NOMO-1 (cell line): Measurements from ENCODE around the gene MARCHF9.

Source experiments
- DNase-seq, 2 experiments: peaks; one replicate each; lab custom pipeline; 2025; ENCODE audit not compliant: unreplicated experiment in 2 of 2; lab: John Stamatoyannopoulos, UW

The MARCHF9 gene

GRCh38 chr12:57724003-57724935 is 30.6 kb upstream of the MARCHF9 start:
- DNase-seq: no peak

- no peak for DNase-seq
Measured at GRCh38 chr12:57724936-57725740, 29.8 kb upstream of the MARCHF9 start.

GRCh38 chr12:57725851-57726150 is 29.1 kb upstream of the MARCHF9 start:
- DNase-seq: no peak

- no peak for DNase-seq
Measured at GRCh38 chr12:57726151-57726883, 28.6 kb upstream of the MARCHF9 start.

GRCh38 chr12:57726884-57727757 is 27.8 kb upstream of the MARCHF9 start:
- no peak for DNase-seq

- no peak for DNase-seq
Measured at GRCh38 chr12:57727758-57728395, 27.0 kb upstream of the MARCHF9 start.

- no peak for DNase-seq
Measured at GRCh38 chr12:57729321-57729844, 25.5 kb upstream of the MARCHF9 start.

GRCh38 chr12:57730336-57731067 is 24.4 kb upstream of the MARCHF9 start:
- no peak for DNase-seq

- no peak for DNase-seq
Measured at GRCh38 chr12:57731411-57732080, 23.4 kb upstream of the MARCHF9 start.

- no peak for DNase-seq
Measured at GRCh38 chr12:57732270-57732669, 22.6 kb upstream of the MARCHF9 start.

GRCh38 chr12:57732726-57733593 is 21.9 kb upstream of the MARCHF9 start:
- DNase-seq: no peak

GRCh38 chr12:57733928-57734327 is 21.0 kb upstream of the MARCHF9 start:
- DNase-seq: no peak

GRCh38 chr12:57734591-57734990 is 20.3 kb upstream of the MARCHF9 start:
- DNase-seq: no peak

GRCh38 chr12:57735198-57735855 is 19.6 kb upstream of the MARCHF9 start:
- DNase-seq: no peak

GRCh38 chr12:57735952-57736740 is 18.8 kb upstream of the MARCHF9 start:
- DNase-seq: no peak
